Pancreas (tissue), 10 donors: ENCODE results near the gene LRP1B. TPM values are rescaled to one million over a fixed set of nuclear protein-coding genes. Genes with fewer than 3 reads are reported as not detected.

Experiments
- ATAC-seq, 4 donors: fragments of 200-7000 bp; cut with Tn5 transposase; one replicate each; pipeline versions ENCODE4 v1.8.0 to v1.9.1; 2020; ENCODE audit warnings: mild to moderate bottlenecking in 4 of 4, moderate library complexity in 4 of 4
- DNase-seq, 6 donors: peaks; one replicate each; pipeline ENCODE4 v3.0.0-alpha.2; 2020
- FAIRE-seq: peaks from 2 replicates; lab custom pipeline; 2012; peaks lifted over from hg19 to GRCh38; lab: Jason Lieb, UNC
- H3K27ac ChIP-seq, 4 donors: fragments of 200-600 bp; sonication (generic); 1 replicate in 3 of 4; 2 replicates in 1 of 4; pipeline versions ENCODE4 v1.5.0 to v1.8.0; 2020
- H3K27me3 ChIP-seq, 4 donors: fragments of 200-600 bp; one replicate each; pipeline ENCODE4 v1.8.0; 2021
- H3K36me3 ChIP-seq, 3 donors: fragments of 200-600 bp; sonication (generic) in 1 of 3; one replicate each; pipeline versions ENCODE4 v1.5.0 to v1.8.0; 2020 to 2021
- H3K4me1 ChIP-seq, 3 donors: fragments of 200-600 bp; one replicate each; pipeline ENCODE4 v1.8.0; 2021
- H3K4me3 ChIP-seq, 4 donors: fragments of 200-600 bp; sonication (generic) in 2 of 4; one replicate each; pipeline versions ENCODE4 v1.5.0 to v1.8.0; 2020 to 2021
- H3K9me3 ChIP-seq, 4 donors: fragments of 200-600 bp; one replicate each; pipeline ENCODE4 v1.8.0; 2021
- CTCF ChIP-seq, 4 donors: fragments of 200-600 bp; sonication (generic) in 3 of 4; IDR thresholded peaks; one replicate each; pipeline versions ENCODE4 v1.5.0 to v1.8.0; 2021; ENCODE audit warnings: antibody characterized with exemption in 4 of 4
- WGBS, 2 donors: extraction: QIAGEN DNeasy Blood & Tissue Kit; methylation state at CpG; one replicate each; pipeline ENCODE4 v1.1.7; 2013; 5-methylcytosine and 5-hydroxymethylcytosine counted together
- intact Hi-C, 3 donors: fragments of 100-400 bp; cut with DNase I; formaldehyde crosslinking; loops; one replicate each; pipeline versions ENCODE4 v1.11.1 to v1.14.2; 2022
- polyA plus RNA-seq, 2 donors: library from polyadenylated mRNA; stranded (reverse); fragments of 200-250 nt; gene quantifications; one replicate each; pipeline ENCODE4 v1.2.3, GENCODE V29; 2013
- total RNA-seq, 6 donors: library from RNA; stranded (reverse); fragmentation: NEBNext Ultra II Directional in 4 of 6; extraction: Animal tissue kit (Norgen Biotek cat#: 25700) in 4 of 6; gene quantifications; one replicate each; pipeline versions ENCODE4 v1.2.1 to v1.2.4, GENCODE V29; 2021 to 2023
- donor health status: healthy with polysubstance abuse.
- donor health status: DM: no; HTN: no; CAD: no; lungs with moderate emphysema.
- donor health status: DM: no; HTN: no; CAD: no.
- donor health status: control.
- donor health status: control.
- donor health status: Bipolar disorder and iron deficiency.
- donor health status: DM: yes; HTN: yes; CAD: no.
- donor health status: DM: no; HTN: no; CAD: no.
- donor health status: DM: no; HTN: no; CAD: no.
- donor health status: DM: yes; HTN: yes; CAD: no.

Gene LRP1B
- total and polyA plus RNA-seq, 8 donors: 0.06 to 0.55 (median 0.25) TPM

GRCh38 chr2:141569941-141570340 is 560.9 kb downstream of the LRP1B start:
- H3K4me1 ChIP-seq: peaks cover 0 to 4% (median 0%) of the 10 kb centered on the region in 3 donors
- WGBS, 2 donors: 81 to 83% methylated on average over 4 of the region's 4 CpGs
- FAIRE-seq: no peak

DNA sequence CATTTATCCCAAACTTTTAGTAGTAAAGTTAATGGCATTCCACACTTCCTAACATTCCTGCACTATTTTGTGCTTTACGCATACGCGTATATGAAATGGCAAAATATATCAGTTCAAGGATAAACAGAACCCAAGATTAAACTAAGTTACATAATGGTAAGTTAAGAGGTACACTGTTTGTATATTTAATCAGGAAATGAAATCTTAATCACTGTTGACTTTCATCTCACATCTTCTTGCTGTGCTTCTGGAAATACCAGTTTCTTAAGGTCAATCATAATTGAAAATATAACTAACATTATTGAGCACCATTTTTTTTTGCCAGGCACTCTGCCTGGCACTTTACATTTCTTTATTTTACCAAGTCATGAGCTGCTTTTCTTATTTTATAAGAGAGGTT is 565.2 kb downstream of the LRP1B start:
- no peak overlapping the region for H3K4me3 ChIP-seq
- ATAC-seq: no peak
- no peaks in the 10 kb centered on the region for H3K9me3 ChIP-seq
- peaks cover 0 to 15% (median 0%) of the 10 kb centered on the region in 3 donors for H3K4me1 ChIP-seq
- no peaks in the 10 kb centered on the region for H3K27me3 ChIP-seq
- TF ChIP-seq CTCF (IDR thresholded peaks at IDR 0.05): no peak
- FAIRE-seq: no peak
- H3K36me3 ChIP-seq: no peaks in the 10 kb centered on the region
- WGBS, 2 donors: 49 to 50% methylated on average over 3 of the region's 3 CpGs
- no peak for DNase-seq
- H3K27ac ChIP-seq: no peak overlapping the region
- intact Hi-C loops: no loop called here

More at GRCh38 chr2:141569941-141570340, 560.9 kb downstream of the LRP1B start:
- Histone ChIP-seq H3K27ac (no peak overlapping the region), H3K4me3 (no peak overlapping the region), H3K9me3 (no peaks in the 10 kb centered on the region), H3K27me3 (no peaks in the 10 kb centered on the region), H3K36me3 (no peaks in the 10 kb centered on the region)
- ATAC-seq (no peak), DNase-seq (no peak)
- no peak for TF ChIP-seq CTCF (IDR thresholded peaks at IDR 0.05)
- intact Hi-C loops: no loop called here

- FAIRE-seq (no peak), ATAC-seq (peak in 3 of 4 donors; percentile 65 to 75 (median 69)), DNase-seq (no peak)
- Histone ChIP-seq H3K27ac (no peak overlapping the region), H3K9me3 (no peaks in the 10 kb centered on the region), H3K4me3 (no peak overlapping the region), H3K36me3 (no peaks in the 10 kb centered on the region), H3K27me3 (no peaks in the 10 kb centered on the region), H3K4me1 (peaks cover 13 to 26% (median 15%) of the 10 kb centered on the region in 3 donors)
- intact Hi-C loops: no loop called here
- 0 to 7% methylated on average over 1 of the region's 1 CpG for WGBS, 2 donors
- TF ChIP-seq CTCF (IDR thresholded peaks at IDR 0.05): no peak
Measured at GRCh38 chr2:141560723-141561122, 570.1 kb downstream of the LRP1B start.

DNA sequence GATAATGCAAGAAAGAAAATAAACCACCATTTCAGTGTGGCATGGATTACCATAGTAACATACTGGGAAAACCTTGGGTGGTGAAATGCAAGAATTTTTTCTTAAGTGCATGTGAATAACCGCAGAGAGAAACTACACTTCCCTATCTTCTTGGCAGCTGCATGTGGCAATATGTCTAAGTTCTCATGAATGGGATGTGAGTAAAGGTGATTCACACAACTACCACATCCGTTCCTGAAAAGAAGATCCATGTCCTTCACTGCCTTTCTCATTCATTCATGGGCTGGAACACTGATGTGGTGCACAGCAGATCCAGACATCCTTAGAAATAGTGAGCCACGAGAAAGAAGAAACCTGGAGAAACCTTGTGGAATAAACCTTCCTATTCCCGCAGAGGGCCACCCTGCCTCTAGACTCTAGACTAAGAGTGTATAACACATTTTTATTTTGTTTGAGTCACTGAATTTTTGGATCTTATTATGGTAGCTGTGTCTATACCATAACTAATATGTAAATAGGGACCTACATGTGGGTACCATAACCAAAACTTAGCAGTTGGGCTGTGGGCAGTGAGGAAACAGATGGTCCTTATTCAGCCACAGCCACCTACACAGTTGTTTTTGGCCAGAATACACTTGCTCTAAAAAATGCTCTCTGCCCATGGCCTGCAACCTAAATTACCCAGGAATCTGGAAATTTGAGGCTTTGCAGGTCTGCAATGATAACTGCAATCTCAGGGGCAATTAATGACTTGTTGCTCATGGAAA is 573.3 kb downstream of the LRP1B start:
- DNase-seq (peak in 1 of 6 donors; percentile 3), ATAC-seq (peak; percentile 64 to 84 (median 78)), FAIRE-seq (no peak)
- H3K27me3 ChIP-seq: no peaks in the 10 kb centered on the region
- TF ChIP-seq CTCF (IDR thresholded peaks at IDR 0.05): no peak
- no peak overlapping the region for H3K27ac ChIP-seq
- H3K4me1 ChIP-seq: peaks cover 13 to 26% (median 15%) of the 10 kb centered on the region in 3 donors
- no peak overlapping the region for H3K4me3 ChIP-seq
- H3K36me3 ChIP-seq: no peaks in the 10 kb centered on the region
- intact Hi-C loops: no loop called here
- no peaks in the 10 kb centered on the region for H3K9me3 ChIP-seq
- 60 to 64% methylated on average over 4 of the region's 4 CpGs for WGBS, 2 donors
